GM12873 (cell line): ENCODE measurements around the gene ASIC3.

ENCODE experiments used
- TF ChIP-seq, protein P1 (sequence below): IDR thresholded peaks from 2 replicates; pipeline ENCODE4 v1.5.1; 2012; ENCODE audit warnings: low read depth, mild to moderate bottlenecking, moderate library complexity, low read length, control low read depth; ENCODE audit not compliant: insufficient read depth; ENCODE audit errors: missing control alignments

ASIC3 gene

DNA sequence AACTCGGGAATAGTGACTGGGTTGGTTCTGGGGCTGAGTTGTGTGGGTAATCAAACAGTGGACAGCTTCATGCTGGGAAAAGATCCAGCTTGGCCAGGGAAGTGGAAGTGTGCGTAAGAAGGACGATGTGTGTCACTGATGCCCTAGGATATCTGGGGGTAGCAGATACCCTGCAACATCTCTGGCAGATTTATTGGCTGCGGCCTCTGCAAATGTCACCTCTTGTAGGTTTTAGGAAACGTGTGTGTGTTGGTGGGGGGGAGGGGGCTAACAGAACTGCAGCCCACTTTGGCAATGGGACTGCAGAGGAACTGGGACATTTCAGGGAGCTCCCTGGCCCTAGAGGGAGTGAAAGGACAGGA is 37.0 kb downstream of the ASIC3 start:
- TF ChIP-seq, protein P1, sequence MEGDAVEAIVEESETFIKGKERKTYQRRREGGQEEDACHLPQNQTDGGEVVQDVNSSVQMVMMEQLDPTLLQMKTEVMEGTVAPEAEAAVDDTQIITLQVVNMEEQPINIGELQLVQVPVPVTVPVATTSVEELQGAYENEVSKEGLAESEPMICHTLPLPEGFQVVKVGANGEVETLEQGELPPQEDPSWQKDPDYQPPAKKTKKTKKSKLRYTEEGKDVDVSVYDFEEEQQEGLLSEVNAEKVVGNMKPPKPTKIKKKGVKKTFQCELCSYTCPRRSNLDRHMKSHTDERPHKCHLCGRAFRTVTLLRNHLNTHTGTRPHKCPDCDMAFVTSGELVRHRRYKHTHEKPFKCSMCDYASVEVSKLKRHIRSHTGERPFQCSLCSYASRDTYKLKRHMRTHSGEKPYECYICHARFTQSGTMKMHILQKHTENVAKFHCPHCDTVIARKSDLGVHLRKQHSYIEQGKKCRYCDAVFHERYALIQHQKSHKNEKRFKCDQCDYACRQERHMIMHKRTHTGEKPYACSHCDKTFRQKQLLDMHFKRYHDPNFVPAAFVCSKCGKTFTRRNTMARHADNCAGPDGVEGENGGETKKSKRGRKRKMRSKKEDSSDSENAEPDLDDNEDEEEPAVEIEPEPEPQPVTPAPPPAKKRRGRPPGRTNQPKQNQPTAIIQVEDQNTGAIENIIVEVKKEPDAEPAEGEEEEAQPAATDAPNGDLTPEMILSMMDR: no peak

DNA sequence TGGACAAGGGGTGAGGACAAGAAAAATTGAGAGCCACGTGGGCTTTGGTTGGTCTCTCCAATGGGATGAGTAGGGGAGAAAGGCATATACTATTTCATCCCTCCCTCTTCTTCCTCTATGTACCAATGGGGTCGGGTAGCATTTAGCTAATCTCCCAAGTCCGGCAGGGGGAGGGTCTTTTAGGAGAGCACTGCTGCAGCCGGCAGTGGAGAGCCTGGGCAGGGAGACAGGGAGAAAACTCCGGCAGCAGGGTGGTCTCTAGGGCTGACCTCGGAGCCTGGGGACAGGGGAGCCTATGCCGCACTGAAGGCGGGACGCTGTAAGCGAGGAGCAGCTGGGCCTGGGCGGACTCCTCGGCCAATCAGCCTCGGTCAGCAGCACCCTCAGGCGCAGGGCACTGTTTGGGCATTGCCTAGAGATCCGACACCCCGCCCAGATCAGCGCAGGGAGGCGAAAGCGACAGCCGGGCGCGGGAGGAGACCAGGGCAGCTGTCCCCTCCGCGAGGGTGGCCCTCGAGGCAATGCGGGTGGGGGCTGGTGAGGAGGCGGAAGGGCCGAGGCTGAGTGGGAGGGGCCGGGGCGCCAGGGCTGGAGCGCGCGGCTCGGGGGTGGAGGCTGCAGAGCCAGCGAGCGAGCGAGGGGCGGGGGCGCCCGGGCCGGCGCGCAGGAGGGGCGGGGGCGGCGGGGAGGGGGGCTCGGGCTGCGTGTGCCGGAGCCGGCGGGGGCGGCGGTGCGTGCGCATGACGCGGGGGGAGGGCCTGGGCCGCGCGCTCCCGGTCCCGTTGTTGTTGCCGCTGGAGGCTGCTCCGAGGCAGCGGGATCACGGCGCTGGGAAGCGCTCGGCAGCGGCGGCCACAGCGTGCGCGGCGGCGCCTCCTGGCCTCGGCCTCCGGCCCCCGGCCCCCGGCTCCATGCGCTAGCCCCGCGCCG is 37.6 kb downstream of the ASIC3 start, which contains the start of gene AGAP3:
Gene AGAP3 (plus strand): TSS at position 785 of the 930 bp plus-strand sequence. CDS start 267 bp downstream, outside the sequence.
- TF ChIP-seq, protein P1: no peak

DNA sequence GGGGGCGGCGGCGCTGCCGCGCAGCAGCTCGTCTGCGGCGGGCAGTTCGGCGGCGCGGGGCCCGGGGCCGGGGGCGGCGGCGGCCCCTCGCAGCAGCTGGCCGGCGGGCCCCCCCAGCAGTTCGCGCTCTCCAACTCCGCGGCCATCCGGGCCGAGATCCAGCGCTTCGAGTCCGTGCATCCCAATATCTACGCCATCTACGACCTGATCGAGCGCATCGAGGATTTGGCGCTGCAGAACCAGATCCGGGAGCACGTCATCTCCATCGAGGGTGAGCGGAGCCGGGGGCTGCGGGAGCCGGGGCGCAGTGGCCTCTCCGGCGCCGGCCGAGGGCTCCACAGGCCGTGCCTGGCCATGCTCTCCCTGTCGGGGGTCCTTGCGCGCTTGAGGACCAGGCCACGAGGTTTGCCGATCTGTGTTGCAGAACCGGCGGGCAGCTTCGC is 38.5 kb downstream of the ASIC3 start:
- TF ChIP-seq, protein P1: no peak

DNA sequence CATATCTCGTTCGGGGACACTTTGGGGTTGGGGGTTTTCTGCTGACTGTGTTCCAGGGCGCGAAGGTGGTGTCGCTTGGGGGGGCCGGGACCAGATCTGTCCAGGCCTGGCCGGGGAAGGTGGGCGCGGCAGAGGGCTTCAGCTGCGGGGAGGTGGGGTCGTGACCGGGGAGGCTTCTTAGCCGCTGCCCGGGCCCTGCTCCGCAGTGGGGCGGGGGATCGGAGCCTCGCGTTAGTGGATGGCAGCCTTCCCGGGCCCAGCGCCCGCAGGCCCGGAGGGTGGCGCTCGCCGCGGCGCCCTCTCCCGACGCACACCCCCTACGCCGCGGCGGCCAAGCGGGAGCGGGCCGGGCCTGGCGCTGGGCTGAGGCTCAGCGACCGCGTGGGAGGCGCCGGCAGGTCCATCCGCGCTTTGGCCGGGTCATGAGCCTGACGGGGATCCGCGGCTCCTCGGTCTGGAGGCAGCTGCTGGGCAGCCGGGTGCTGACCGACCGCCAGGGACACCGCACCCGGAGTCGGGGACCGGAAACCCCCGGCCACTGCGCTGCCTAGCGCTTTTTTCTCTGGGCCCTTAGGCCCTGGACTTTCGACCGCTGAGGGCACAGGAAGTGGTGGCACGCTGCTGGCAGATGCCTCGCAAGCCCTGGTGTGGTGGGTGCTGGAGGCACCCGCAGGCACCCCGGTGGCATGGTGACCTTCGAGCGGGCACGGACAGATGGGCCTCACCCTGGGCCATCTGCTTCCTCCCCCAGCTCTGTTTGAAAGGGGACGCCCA is 39.1 kb downstream of the ASIC3 start:
- TF ChIP-seq, protein P1: peak; percentile 35

DNA sequence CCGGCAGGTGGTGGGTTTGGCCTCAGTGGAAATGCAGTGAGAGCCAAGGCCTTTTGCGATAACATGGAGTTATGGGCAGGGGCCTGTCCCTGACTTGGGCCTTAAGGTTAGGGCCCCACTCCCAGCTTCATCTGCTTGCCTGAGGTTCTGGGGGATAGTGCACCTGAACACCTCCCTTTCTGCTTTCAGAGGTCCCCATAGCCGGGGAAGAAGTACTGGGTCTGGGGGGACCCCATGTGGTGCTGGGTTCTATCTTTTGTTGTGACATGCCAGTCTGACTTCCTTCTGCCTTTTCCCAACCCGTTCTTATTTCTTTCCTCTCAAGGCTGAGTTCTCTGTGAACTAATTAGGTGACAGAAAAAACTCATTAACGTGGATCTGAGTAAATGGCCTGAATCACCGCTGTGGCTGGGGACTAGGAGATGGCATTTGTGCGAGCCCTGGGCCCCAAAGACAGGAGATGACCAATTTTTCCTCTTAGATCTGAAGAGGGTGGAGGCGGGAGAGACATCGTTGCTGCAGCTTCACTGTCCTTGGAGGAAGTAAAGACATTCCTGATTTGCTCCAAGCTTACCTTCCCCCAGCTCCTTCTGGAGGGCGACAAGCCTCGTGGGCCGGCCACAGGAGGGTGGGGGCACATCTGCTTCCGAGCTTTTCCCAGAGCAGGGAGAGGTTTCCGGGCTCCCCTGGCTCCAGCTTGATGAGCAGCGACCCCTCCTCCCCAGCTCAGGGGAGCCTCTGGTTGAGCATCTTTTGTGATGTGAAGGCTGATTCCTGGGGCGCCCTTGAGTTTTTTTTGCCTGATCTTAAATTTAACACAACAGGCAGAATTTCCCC is 39.9 kb downstream of the ASIC3 start:
- TF ChIP-seq, protein P1: no peak

DNA sequence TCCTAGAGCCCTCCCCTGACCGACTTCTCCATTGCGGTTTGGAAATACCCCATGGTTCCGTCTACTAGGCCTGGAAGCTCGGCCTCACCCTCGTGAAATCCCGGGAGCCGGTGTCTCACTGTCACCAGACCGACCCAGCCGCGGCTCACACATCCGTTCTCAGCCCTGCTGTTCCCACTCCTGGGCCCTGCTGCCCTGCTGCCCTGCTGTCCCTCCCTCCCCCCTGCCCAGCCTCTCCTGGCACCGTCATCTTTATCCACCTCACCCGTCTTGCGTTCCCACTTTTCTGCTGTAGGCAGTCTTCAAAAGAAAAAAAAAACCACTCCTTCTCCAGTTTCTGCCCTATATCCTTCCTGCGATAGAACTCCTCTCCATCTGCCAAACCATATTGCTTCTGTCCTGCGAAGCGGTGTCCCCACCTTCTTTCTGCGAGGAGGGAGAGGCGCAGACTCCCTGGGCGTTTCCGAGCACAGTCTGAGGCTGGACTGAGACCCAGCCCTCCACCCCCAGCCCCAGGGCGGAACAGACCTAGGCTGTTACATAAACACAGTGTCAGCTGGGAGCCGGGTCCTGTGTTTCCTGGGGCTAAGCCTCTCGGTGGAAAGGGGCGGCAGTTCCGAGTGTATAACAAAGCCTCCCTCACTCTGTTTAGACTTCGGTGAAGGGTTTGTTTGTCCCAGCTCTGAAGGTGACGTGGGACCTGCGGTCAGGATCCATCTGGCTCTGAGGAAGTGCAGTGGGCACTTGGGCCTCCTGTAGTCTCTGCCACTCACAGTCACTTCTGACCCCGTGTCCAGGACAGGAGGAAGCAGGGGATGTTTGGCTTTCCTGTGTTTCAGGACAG is 40.7 kb downstream of the ASIC3 start:
- TF ChIP-seq, protein P1: no peak
